ENCODE results near the gene PRKCE. TPM values are rescaled to one million over a fixed set of nuclear protein-coding genes. Genes with fewer than 3 reads are reported as not detected.
A peak's percentile ranks its signal among the peaks of the same experiment; 100 is the strongest.

PRKCE gene
- total and polyA plus RNA-seq, 2 experiments from 2014 or later, result 13.2 to 19.2 TPM

DNA sequence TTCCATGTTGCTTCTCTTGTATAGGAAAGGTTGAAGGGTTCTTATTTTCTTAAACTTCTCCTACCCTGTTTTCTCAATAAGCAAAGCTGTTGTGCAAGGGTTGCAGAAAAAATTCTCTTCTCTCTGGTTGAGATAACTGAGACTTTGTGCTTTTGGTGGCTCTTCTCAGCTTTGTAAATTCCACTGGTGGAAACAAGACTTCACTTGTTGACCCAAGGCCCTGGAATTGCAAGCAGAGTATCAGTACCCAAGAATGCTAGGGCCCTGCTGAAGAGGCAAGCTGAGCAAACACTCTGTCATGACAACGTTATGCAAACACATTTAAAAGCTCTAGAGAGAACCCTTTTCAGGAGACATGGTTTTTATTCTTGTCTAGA, 351.0 kb downstream of the PRKCE start:
- no peaks in the 10 kb centered on the region for H3K27me3 ChIP-seq
- H3K4me1 ChIP-seq (ENCODE audit: low read depth), result no peaks in the 10 kb centered on the region
- no peaks in the 10 kb centered on the region for H3K9me3 ChIP-seq (ENCODE audit: low read depth)
- H3K4me3 ChIP-seq, result no peak overlapping the region
- DNase-seq (ENCODE audit: low read depth in 1 of 2, low spot score in 1 of 2), result peak in 1 of 2 donors; percentile 72
- no peak overlapping the region for H3K27ac ChIP-seq
- TF ChIP-seq, protein P1, sequence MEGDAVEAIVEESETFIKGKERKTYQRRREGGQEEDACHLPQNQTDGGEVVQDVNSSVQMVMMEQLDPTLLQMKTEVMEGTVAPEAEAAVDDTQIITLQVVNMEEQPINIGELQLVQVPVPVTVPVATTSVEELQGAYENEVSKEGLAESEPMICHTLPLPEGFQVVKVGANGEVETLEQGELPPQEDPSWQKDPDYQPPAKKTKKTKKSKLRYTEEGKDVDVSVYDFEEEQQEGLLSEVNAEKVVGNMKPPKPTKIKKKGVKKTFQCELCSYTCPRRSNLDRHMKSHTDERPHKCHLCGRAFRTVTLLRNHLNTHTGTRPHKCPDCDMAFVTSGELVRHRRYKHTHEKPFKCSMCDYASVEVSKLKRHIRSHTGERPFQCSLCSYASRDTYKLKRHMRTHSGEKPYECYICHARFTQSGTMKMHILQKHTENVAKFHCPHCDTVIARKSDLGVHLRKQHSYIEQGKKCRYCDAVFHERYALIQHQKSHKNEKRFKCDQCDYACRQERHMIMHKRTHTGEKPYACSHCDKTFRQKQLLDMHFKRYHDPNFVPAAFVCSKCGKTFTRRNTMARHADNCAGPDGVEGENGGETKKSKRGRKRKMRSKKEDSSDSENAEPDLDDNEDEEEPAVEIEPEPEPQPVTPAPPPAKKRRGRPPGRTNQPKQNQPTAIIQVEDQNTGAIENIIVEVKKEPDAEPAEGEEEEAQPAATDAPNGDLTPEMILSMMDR (IDR thresholded peaks at IDR 0.05; ENCODE audit: low read depth, low read length), result no peak
- H3K36me3 ChIP-seq, result peaks cover 5% of the 10 kb centered on the region

DNA sequence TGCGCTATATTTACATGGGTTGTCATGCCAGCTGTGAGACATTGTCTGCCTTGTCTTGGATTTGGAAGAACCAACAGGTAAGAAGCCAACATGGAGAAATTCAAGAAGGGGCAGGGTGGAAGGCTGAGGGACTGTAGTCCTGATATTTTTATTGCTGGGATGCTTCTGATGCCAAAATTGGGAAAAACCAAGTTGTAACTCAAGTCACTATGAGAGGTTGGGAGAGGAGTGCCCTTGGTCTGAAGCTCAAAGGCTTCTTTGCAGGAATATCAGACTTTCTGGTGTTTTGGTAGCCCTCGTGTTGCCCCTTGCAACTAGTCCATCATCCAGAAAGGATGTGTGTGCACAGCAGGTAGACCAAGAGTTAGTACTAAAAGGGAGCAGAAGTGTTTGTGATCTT, 351.5 kb downstream of the PRKCE start:
- TF ChIP-seq, protein P1 (IDR thresholded peaks at IDR 0.05; ENCODE audit: low read depth, low read length), result no peak
- Histone ChIP-seq H3K27me3 (no peaks in the 10 kb centered on the region), H3K27ac (no peak overlapping the region), H3K36me3 (peaks cover 8% of the 10 kb centered on the region), H3K4me1 (ENCODE audit: low read depth) (no peaks in the 10 kb centered on the region), H3K9me3 (ENCODE audit: low read depth) (no peaks in the 10 kb centered on the region), H3K4me3 (no peak overlapping the region)
- no peak for DNase-seq (ENCODE audit: low read depth in 1 of 2, low spot score in 1 of 2)

DNA sequence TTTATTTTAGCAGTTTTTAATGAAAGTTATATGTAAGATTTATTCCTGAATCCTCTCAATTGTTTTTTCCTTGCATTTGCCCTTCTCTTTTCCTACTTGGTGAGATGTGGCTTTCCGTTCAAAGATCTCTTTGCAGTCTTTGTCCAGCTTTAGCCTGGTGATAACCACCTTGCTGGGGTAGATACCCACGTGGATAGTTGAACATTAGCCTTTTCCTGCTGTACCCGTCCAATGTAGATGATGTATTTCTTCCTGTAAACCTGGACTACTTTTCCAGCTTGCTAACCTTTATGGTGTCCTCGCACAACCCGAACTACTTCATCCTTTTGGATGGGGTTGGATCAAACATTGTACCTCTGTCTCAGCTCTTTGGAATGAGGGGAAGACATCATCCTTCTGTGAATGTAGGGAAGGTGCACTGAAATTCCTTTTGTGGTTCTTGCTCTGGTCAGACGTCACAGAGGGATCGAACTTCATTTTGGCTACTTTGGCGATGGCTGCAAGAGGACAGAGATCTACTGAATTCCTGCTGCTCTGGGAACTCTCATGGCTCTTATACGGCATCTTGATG, 352.5 kb downstream of the PRKCE start:
- Histone ChIP-seq H3K9me3 (ENCODE audit: low read depth) (no peaks in the 10 kb centered on the region), H3K27me3 (no peaks in the 10 kb centered on the region), H3K27ac (no peak overlapping the region), H3K36me3 (peaks cover 8% of the 10 kb centered on the region), H3K4me3 (no peak overlapping the region), H3K4me1 (ENCODE audit: low read depth) (no peaks in the 10 kb centered on the region)
- TF ChIP-seq, protein P1 (IDR thresholded peaks at IDR 0.05; ENCODE audit: low read depth, low read length), result no peak
- DNase-seq (ENCODE audit: low read depth in 1 of 2, low spot score in 1 of 2), result no peak

DNA sequence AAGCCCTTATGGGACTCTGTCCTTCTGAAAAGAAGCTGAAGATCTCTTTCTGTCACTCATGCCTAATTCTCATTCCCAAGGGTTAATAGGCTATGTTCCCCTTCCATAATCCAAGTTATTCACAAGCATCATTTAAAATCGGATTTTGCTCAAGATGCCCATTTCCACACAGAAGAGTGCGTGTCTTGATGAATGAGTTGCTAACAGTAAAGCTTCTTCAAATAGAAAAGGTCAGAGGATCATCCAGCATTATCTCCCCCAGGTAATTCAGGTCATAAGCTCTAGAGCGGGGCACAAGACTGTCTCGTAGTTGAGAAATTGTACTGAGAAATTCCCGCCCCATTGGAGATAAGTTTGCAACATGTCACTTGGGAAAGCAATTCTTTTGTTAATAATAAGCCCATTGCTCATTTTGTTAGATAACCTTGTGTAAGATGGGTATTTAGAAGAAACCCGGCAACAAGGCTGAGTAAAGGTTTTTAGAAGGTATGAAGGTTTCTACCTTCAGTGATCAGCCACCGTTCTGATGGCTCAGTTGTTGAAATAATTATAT, 355.1 kb downstream of the PRKCE start:
- Histone ChIP-seq H3K4me3 (no peak overlapping the region), H3K27me3 (no peaks in the 10 kb centered on the region), H3K27ac (no peak overlapping the region), H3K4me1 (ENCODE audit: low read depth) (no peaks in the 10 kb centered on the region), H3K36me3 (peaks cover 8% of the 10 kb centered on the region), H3K9me3 (ENCODE audit: low read depth) (no peaks in the 10 kb centered on the region)
- DNase-seq (ENCODE audit: low read depth in 1 of 2, low spot score in 1 of 2), result no peak
- TF ChIP-seq, protein P1 (IDR thresholded peaks at IDR 0.05; ENCODE audit: low read depth, low read length), result no peak

DNA sequence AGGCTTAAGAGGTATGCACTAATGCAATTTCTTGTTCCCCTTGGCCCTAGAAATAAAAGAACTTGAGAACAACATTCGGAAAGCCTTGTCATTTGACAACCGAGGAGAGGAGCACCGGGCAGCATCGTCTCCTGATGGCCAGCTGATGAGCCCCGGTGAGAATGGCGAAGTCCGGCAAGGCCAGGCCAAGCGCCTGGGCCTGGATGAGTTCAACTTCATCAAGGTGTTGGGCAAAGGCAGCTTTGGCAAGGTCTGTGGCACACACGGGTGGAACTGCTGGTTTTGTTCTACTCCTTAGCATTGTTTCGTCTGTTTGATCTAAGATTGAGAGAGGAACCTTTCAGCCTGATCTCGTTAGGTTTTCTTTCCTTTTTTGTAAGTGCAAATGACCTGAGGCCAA, 355.9 kb downstream of the PRKCE start:
- H3K27me3 ChIP-seq, result no peaks in the 10 kb centered on the region
- H3K4me1 ChIP-seq (ENCODE audit: low read depth), result no peaks in the 10 kb centered on the region
- H3K27ac ChIP-seq, result no peak overlapping the region
- TF ChIP-seq, protein P1 (IDR thresholded peaks at IDR 0.05; ENCODE audit: low read depth, low read length), result no peak
- H3K9me3 ChIP-seq (ENCODE audit: low read depth), result no peaks in the 10 kb centered on the region
- H3K4me3 ChIP-seq, result no peak overlapping the region
- peaks cover 7% of the 10 kb centered on the region for H3K36me3 ChIP-seq
- no peak for DNase-seq (ENCODE audit: low read depth in 1 of 2, low spot score in 1 of 2)
